Body of pancreas (tissue), 4 donors: ENCODE measurements around the gene PTPRM.

Experiments used
- CTCF ChIP-seq, 7 experiments: fragments of 450-650 bp in 4 of 7; fragments of 200-600 bp in 3 of 7; sonication (generic) in 3 of 7; IDR thresholded peaks; one replicate each; pipeline ENCODE4 v1.5.1; 2016 to 2019; ENCODE audit warnings: antibody characterized with exemption in 7 of 7
- POLR2A ChIP-seq, 3 donors: fragments of 450-650 bp; IDR thresholded peaks; one replicate each; pipeline ENCODE4 v1.6.1; 2016; ENCODE audit warnings: antibody characterized with exemption in 3 of 3, mild to moderate bottlenecking in 2 of 3

- TF ChIP-seq CTCF (IDR thresholded peaks at IDR 0.05) (no peak), POLR2A (IDR thresholded peaks at IDR 0.05) (no peak)
Observed at GRCh38 chr18:7982216-7982615, 415.1 kb downstream of the PTPRM start.
